SK-MEL-5 (cell line): ENCODE measurements around the gene KCNJ8. TPM values are rescaled to one million over a fixed set of nuclear protein-coding genes. Genes with fewer than 3 reads are reported as not detected.

Experiments used
- DNase-seq: peaks from one replicate; pipeline ENCODE4 v3.0.0-alpha.2; 2016; ENCODE audit warnings: low read depth, low spot score
- in situ Hi-C: cut with HindIII; loops from 2 replicates; pipeline ENCODE4 v1.10.0; 2016; ENCODE audit warnings: low sequenced_read_pairs, high pct_unique_total_duplicates, low pct_unique_long_range_greater_than_20kb
- total RNA-seq: library from RNA; depleted of rRNA; stranded (reverse); fragments of >200 nt; shearing (Covaris generic); gene quantifications from 2 replicates; pipeline ENCODE4 v1.2.3, GENCODE V29; 2014; rRNA removed

Gene KCNJ8
- total RNA-seq, 1 experiment from 2014 or later: not detected

GRCh38 chr12:21756699-21757098, 17.8 kb downstream of the KCNJ8 start:
- in situ Hi-C loops: no loop called here
- DNase-seq: no peak

DNA sequence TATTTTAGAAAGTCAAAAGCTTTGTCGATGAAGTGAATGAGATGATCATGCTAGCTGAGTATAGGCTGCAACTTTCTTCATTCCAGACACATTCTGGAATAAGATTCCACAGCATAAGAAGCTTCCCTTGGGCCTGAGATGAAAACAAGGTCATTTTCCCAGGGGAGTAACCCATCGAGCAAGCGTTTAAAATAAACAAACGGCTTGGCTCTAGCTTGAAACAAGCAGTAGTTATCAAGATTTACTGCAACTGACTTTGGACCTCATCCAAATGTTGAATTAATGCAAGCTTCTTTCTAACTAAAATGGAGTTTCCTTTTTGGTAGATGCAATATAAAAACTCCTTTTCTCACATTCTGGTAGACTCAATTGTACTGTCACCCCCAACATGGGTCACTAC, 23.0 kb downstream of the KCNJ8 start:
- DNase-seq: no peak
- in situ Hi-C loops: no loop called here

DNA sequence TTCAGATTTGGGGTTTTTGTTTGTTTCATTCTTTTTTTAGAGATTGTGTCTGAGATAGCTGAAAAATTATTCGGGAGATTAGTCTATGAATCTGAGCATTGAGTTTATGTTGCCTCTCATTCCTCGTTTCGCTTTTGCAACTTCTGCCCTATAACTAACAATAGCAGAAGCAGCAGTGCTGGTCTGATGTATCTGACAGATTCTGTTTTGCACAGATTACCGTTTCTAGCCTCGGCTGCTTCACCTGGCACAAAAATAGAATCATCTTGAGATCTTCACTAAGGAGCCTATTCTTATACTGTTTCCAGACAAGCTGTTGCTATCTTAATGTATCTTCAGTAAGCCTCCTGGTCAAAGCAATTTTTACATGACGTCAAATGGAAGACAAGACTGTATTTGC, 29.2 kb downstream of the KCNJ8 start:
- DNase-seq: no peak
- in situ Hi-C loops: no loop called here

- no peak for DNase-seq
- in situ Hi-C loops: no loop called here
These were observed 43.4 kb downstream of the KCNJ8 start for GRCh38 chr12:21731144-21731543.

- in situ Hi-C loops: no loop called here
- DNase-seq: no peak
These were observed 48.8 kb downstream of the KCNJ8 start for GRCh38 chr12:21725731-21726130.

DNA sequence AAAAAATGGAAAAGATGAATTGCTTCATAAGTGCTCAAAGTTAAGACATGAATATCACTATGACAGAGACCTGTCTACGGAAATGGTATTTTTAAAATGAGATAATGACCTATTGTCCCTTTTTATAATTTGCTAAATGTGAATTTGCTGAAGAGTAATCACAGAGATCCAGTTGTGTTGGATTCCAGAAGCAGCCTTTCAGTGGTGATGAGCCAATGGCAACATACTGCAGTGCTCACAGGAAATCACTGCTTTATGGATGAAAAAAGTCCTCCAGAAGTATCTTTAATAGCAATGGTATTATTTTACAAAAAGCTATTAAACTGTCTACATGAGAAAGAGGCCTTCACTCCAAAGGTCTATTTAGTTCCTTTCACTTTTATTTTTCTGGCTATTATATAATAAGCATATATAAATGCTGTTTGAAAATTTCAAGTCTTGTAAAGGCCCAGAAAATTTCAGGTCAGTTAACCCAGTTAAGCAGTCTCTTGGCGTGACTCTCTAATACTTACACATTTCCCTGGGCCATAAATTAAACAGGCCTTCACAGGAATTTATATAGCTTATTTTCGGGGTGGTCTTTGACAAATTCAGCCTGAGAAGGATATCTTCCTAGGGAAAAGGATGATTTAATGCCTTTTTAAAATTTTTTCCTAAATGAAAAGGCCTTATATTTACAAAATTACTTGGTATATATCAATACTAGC, 55.4 kb downstream of the KCNJ8 start:
- in situ Hi-C loops: no loop called here
- no peak for DNase-seq

DNA sequence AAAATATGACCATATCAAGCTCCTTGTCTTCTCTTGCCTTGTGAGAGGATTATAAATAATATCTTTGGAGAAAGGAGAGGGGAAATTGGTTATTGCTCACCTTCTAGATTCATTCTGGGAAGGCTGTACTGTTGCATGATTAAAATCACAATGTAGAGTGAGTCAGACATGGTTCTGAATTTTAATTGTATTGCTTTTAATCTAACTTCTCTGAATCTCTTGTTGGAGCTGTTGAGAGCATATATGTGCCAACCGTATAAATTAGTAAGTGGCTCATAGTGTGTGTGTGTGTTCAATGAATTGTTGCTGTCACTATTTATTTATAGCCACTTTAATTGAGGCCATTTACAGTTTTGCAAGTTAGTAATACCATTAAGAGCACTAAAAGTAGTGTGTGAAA, 56.1 kb downstream of the KCNJ8 start:
- in situ Hi-C loops: no loop called here

GRCh38 chr12:21717767-21718166, 56.7 kb downstream of the KCNJ8 start:
- in situ Hi-C loops: no loop called here
- DNase-seq: no peak

More for the DNA sequence above, 56.1 kb downstream of the KCNJ8 start:
- no peak for DNase-seq

GRCh38 chr12:21715386-21715785, 59.1 kb downstream of the KCNJ8 start:
- in situ Hi-C loops: no loop called here
- DNase-seq: no peak

Other genes starting within 250 kb of the KCNJ8 start
- 2.6 and 4.0 TPM in 2 replicates for gene SPX, start 248.4 kb downstream of the KCNJ8 start, total RNA-seq
- not detected in 2 replicates for gene GYS2, start 169.9 kb downstream of the KCNJ8 start, total RNA-seq
- 1,885 and 2,159 TPM in 2 replicates for gene LDHB, start 116.9 kb downstream of the KCNJ8 start, total RNA-seq
- gene ABCC9, start 166.7 kb upstream of the KCNJ8 start, total RNA-seq: not detected in 2 replicates